H1 (cell line): Measurements from ENCODE around the gene UHRF1. TPM values are rescaled to one million over a fixed set of nuclear protein-coding genes. Genes with fewer than 3 reads are reported as not detected.

Experiments used
- CTCF ChIA-PET: fragments of 300-600 bp; sonication (Branson Sonifier 250); formaldehyde crosslinking; loops from one replicate; lab custom pipeline; 2021; ENCODE audit not compliant: partially characterized antibody; lab: Charles Lee
- POLR2A ChIA-PET: fragments of 300-600 bp; sonication (Branson Sonifier 250); formaldehyde crosslinking; loops from one replicate; lab custom pipeline; 2021; ENCODE audit warnings: inconsistent platforms; ENCODE audit not compliant: partially characterized antibody; lab: Charles Lee
- DNase-seq, 2 experiments: peaks; one replicate each; pipeline versions ENCODE4 v3.0.0 to v3.0.0-alpha.2; 2010 to 2022; ENCODE audit warnings: low spot score in 2 of 2, low read depth in 1 of 2, mixed read lengths in 1 of 2
- FAIRE-seq: peaks from 2 replicates; lab custom pipeline; 2011; peaks lifted over from hg19 to GRCh38; lab: Jason Lieb, UNC
- H2AFZ ChIP-seq: 2 replicates; pipeline ENCODE4 v1.8.1; 2012; ENCODE audit warnings: low read length, inconsistent platforms
- H2AK5ac ChIP-seq: 2 replicates; pipeline ENCODE4 v1.6.1; 2013; ENCODE audit warnings: low read depth, low read length
- H2BK120ac ChIP-seq: replicated peaks from 2 replicates; pipeline ENCODE3; 2013; ENCODE audit warnings: low read depth, low read length, inconsistent platforms
- H2BK12ac ChIP-seq: 2 replicates; pipeline ENCODE4 v1.6.1; 2013; ENCODE audit warnings: low read depth, low read length
- H2BK15ac ChIP-seq: 2 replicates; pipeline ENCODE4 v1.6.1; 2013; ENCODE audit warnings: low read length
- H2BK20ac ChIP-seq: 2 replicates; pipeline ENCODE4 v1.6.1; 2013; ENCODE audit warnings: low read length
- H2BK5ac ChIP-seq: 2 replicates; pipeline ENCODE4 v1.6.1; 2013; ENCODE audit warnings: low read depth, low read length
- H3K14ac ChIP-seq: 2 replicates; pipeline ENCODE4 v1.6.1; 2013; ENCODE audit warnings: inconsistent platforms; ENCODE audit not compliant: insufficient read length
- H3K18ac ChIP-seq: 2 replicates; pipeline ENCODE4 v1.6.1; 2013; ENCODE audit warnings: low read length; ENCODE audit errors: extremely low read depth
- H3K23ac ChIP-seq: 2 replicates; pipeline ENCODE4 v1.6.1; 2013; ENCODE audit warnings: inconsistent platforms; ENCODE audit not compliant: insufficient read length
- H3K23me2 ChIP-seq: 2 replicates; pipeline ENCODE4 v1.6.1; 2013; ENCODE audit warnings: low read depth, low read length
- H3K27ac ChIP-seq: 2 replicates; pipeline ENCODE4 v1.6.1; 2011; ENCODE audit warnings: low read depth, low read length, inconsistent platforms
- H3K27me3 ChIP-seq, 4 experiments: replicated peaks in 1 of 4; 1 replicate in 1 of 4; 2 replicates in 3 of 4; pipeline versions ENCODE4 v1.6.1 to v1.8.1; 2011 to 2013; ENCODE audit warnings: low read length in 3 of 4, mild to moderate bottlenecking in 3 of 4, inconsistent platforms in 2 of 4, mixed read lengths in 2 of 4, moderate library complexity in 1 of 4; ENCODE audit not compliant: control insufficient read depth in 3 of 4, insufficient read depth in 3 of 4; ENCODE audit errors: extremely low read depth in 1 of 4
- H3K36me3 ChIP-seq, 4 experiments: 2 replicates each; pipeline versions ENCODE4 v1.6.1 to v1.8.1; 2011 to 2013; ENCODE audit warnings: mild to moderate bottlenecking in 4 of 4, low read length in 3 of 4, moderate library complexity in 2 of 4, control low read depth in 1 of 4, inconsistent platforms in 1 of 4; ENCODE audit not compliant: insufficient read depth in 4 of 4, control insufficient read depth in 2 of 4
- H3K4ac ChIP-seq: replicated peaks from 2 replicates; pipeline ENCODE3; 2013; ENCODE audit warnings: low read length, low read depth, mixed read lengths, inconsistent platforms; ENCODE audit not compliant: insufficient read length
- H3K4me1 ChIP-seq, 4 experiments: replicated peaks in 1 of 4; 1 replicate in 1 of 4; 2 replicates in 3 of 4; pipeline versions ENCODE4 v1.6.1 to v1.8.1; 2011 to 2013; ENCODE audit warnings: low read length in 3 of 4, inconsistent platforms in 2 of 4, mixed read lengths in 1 of 4; ENCODE audit not compliant: insufficient read depth in 4 of 4, control insufficient read depth in 3 of 4
- H3K4me2 ChIP-seq, 2 experiments: 2 replicates each; pipeline versions ENCODE4 v1.6.1 to v1.8.1; 2011 to 2013; ENCODE audit warnings: low read depth in 2 of 2, low read length in 2 of 2, control low read depth in 1 of 2, inconsistent platforms in 1 of 2, mild to moderate bottlenecking in 1 of 2; ENCODE audit not compliant: insufficient read depth in 1 of 2
- H3K4me3 ChIP-seq, 4 experiments: fragments of 200-600, 300-600 bp in 1 of 4; sonication (generic), shearing (Covaris generic), sonication (Bioruptor Twin) in 1 of 4; 2 replicates each; pipeline versions ENCODE4 v1.5.1 to v1.8.1; 2011 to 2016; ENCODE audit warnings: low read length in 4 of 4, low read depth in 3 of 4, control low read depth in 2 of 4, inconsistent platforms in 2 of 4, mild to moderate bottlenecking in 2 of 4, mixed read lengths in 1 of 4, moderate library complexity in 1 of 4; ENCODE audit not compliant: insufficient read depth in 2 of 4; ENCODE audit errors: extremely low read depth in 1 of 4
- H3K56ac ChIP-seq: replicated peaks from 2 replicates; pipeline ENCODE3; 2013; ENCODE audit warnings: low read depth, mild to moderate bottlenecking, mixed read lengths, low read length, inconsistent platforms; ENCODE audit not compliant: insufficient read length
- H3K79me1 ChIP-seq: 2 replicates; pipeline ENCODE4 v1.6.1; 2013; ENCODE audit warnings: low read depth, low read length, control low read depth
- H3K79me2 ChIP-seq, 2 experiments: 2 replicates each; pipeline versions ENCODE4 v1.6.1 to v1.8.1; 2012 to 2013; ENCODE audit warnings: low read length in 2 of 2, mild to moderate bottlenecking in 2 of 2, inconsistent platforms in 1 of 2; ENCODE audit not compliant: insufficient read depth in 2 of 2, control insufficient read depth in 1 of 2
- H3K9ac ChIP-seq, 4 experiments: replicated peaks in 1 of 4; 1 replicate in 1 of 4; 2 replicates in 3 of 4; pipeline versions ENCODE4 v1.6.1 to v1.8.1; 2011 to 2013; ENCODE audit warnings: low read depth in 3 of 4, low read length in 3 of 4, control low read depth in 2 of 4, mild to moderate bottlenecking in 2 of 4, moderate library complexity in 2 of 4, inconsistent platforms in 1 of 4; ENCODE audit errors: extremely low read depth in 1 of 4
- H3K9me3 ChIP-seq, 2 experiments: 2 replicates each; pipeline versions ENCODE4 v1.6.1 to v1.8.1; 2012 to 2013; ENCODE audit warnings: mild to moderate bottlenecking in 2 of 2, moderate library complexity in 2 of 2, control low read depth in 1 of 2, inconsistent platforms in 1 of 2, low read depth in 1 of 2, low read length in 1 of 2, mixed read lengths in 1 of 2; ENCODE audit not compliant: insufficient read depth in 2 of 2
- H4K20me1 ChIP-seq, 2 experiments: replicated peaks in 1 of 2; 2 replicates each; pipeline versions ENCODE3 to v1.8.1; 2011 to 2013; ENCODE audit warnings: inconsistent platforms in 2 of 2, low read length in 2 of 2, mild to moderate bottlenecking in 1 of 2; ENCODE audit not compliant: insufficient read depth in 2 of 2, control insufficient read depth in 1 of 2
- H4K5ac ChIP-seq: 2 replicates; pipeline ENCODE4 v1.6.1; 2013; ENCODE audit warnings: low read length, low read depth, mixed read lengths, inconsistent platforms; ENCODE audit not compliant: insufficient read length
- H4K8ac ChIP-seq: 2 replicates; pipeline ENCODE4 v1.8.0; 2013; ENCODE audit warnings: mild to moderate bottlenecking, moderate library complexity, low read length, inconsistent platforms; ENCODE audit not compliant: insufficient read depth; ENCODE audit errors: extremely low read depth
- H4K91ac ChIP-seq: replicated peaks from 2 replicates; pipeline ENCODE3; 2013; ENCODE audit warnings: low read length, mixed read lengths, inconsistent platforms; ENCODE audit not compliant: insufficient read length
- CBX8 ChIP-seq: fragments of 300-800, 300-1000 bp; sonication (generic); IDR thresholded peaks from 2 replicates; pipeline ENCODE4 v1.7.1; 2016; ENCODE audit warnings: low read depth, low read length, borderline replicate concordance
- CHD2 ChIP-seq: IDR thresholded peaks from 2 replicates; pipeline ENCODE4 v1.6.1; 2012; ENCODE audit warnings: low read length, improper control_type of control experiment
- CTCF ChIP-seq, 3 experiments: IDR thresholded peaks; 1 replicate in 2 of 3; 2 replicates in 1 of 3; pipeline versions ENCODE4 v1.5.1 to v1.6.1; 2011; ENCODE audit warnings: low read length in 3 of 3, mild to moderate bottlenecking in 3 of 3, inconsistent platforms in 2 of 3, low read depth in 1 of 3, moderate library complexity in 1 of 3; ENCODE audit not compliant: insufficient read depth in 1 of 3; ENCODE audit errors: control extremely low read depth in 1 of 3
- POU5F1 ChIP-seq: IDR thresholded peaks from 2 replicates; pipeline ENCODE4 v1.6.1; 2011; ENCODE audit warnings: low read depth, mild to moderate bottlenecking, low read length, moderate library complexity
- RXRA ChIP-seq: IDR thresholded peaks from 2 replicates; pipeline ENCODE4 v1.6.1; 2011; ENCODE audit warnings: low read depth, mild to moderate bottlenecking, low read length, moderate library complexity; ENCODE audit not compliant: insufficient read depth
- TAF1 ChIP-seq: IDR thresholded peaks from 2 replicates; pipeline ENCODE4 v1.6.1; 2011; ENCODE audit warnings: mild to moderate bottlenecking, low read depth, low read length
- TAF7 ChIP-seq: optimal IDR thresholded peaks from 2 replicates; pipeline ENCODE3; 2011; ENCODE audit warnings: low read depth, mild to moderate bottlenecking, inconsistent platforms, low read length, moderate library complexity, borderline replicate concordance
- TBP ChIP-seq: IDR thresholded peaks from 2 replicates; pipeline ENCODE4 v1.6.1; 2011; ENCODE audit warnings: low read depth, low read length, improper control_type of control experiment
- WGBS, 2 experiments: shearing (Covaris generic) in 1 of 2; methylation state at CpG; one replicate each; pipeline versions ENCODE4 v1.1.6 to v1.1.7; 2013 to 2015; ENCODE audit warnings: low lambda C conversion rate in 2 of 2, mixed read lengths in 2 of 2, inconsistent platforms in 1 of 2, low coverage in 1 of 2, missing lambda C conversion rate in 1 of 2; ENCODE audit not compliant: insufficient replicate concordance in 2 of 2, insufficient coverage in 1 of 2, insufficient read length in 1 of 2; ENCODE audit errors: extremely low coverage in 1 of 2, missing lambda C conversion rate in 1 of 2; 5-methylcytosine and 5-hydroxymethylcytosine counted together
- polyA plus RNA-seq, 7 experiments: library from polyadenylated mRNA; depleted of rRNA in 3 of 7; stranded (reverse) in 5 of 7; unstranded in 2 of 7; fragments of >200 nt in 5 of 7; fragments of 200-250 nt in 2 of 7; gene quantifications; 1 replicate in 5 of 7; 2 replicates in 1 of 7; 4 replicates in 1 of 7; pipeline versions ENCODE4 v1.2.1 to v1.2.3, GENCODE V29; 2011 to 2013; ENCODE audit warnings: missing spikeins in 2 of 7, mixed read lengths in 2 of 7
- total RNA-seq: library from RNA; stranded (reverse); fragmentation: NEBNext Ultra II Directional; extraction: Animal tissue kit (Norgen Biotek cat#: 25700); gene quantifications from 2 replicates; pipeline ENCODE4 v1.2.1, GENCODE V29; 2021
- TF ChIP-seq, protein P1 (sequence below): IDR thresholded peaks from 2 replicates; pipeline ENCODE4 v1.6.1; 2012; ENCODE audit warnings: inconsistent platforms

UHRF1 gene
- total and polyA plus RNA-seq, 2 of the 8 experiments (the other 6 are each of a cell fraction or from before 2014, with no cell fraction given) = 14.7 to 65.8 TPM

DNA sequence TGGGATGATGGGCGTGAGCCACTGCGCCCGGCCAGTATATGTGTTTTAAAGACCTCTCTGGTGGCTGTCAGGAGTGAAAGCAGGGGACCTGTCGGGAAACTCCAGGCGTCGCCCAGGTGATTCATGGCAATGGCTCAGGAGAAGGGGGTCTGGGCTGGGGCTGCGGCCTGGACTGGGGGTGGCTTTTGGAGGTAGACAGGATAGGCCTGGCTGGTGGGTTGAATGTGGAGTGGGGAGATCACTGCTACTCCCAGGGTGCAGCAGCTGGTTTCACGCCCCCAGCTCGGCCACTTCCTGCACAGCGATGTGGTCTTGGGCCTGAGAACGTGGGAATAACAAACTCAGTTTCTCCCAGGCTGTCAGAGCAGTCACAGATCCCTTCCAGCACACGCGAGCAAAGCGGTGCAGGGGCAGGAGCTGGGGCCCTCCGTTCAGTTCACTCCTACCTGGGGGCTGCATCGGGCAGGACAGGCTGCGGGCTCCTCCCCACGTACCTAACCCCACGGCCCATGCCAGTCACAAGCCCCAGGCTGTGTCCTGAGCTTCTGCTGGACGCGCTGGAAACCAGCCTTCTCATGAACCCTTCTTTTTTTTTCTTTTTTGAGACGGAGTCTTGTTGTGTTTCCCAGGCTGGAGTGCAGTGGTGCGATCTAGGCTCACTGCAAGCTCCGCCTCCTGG, 78.5 kb downstream of the UHRF1 start:
- no peak overlapping the region for H2BK12ac ChIP-seq
- H2BK120ac ChIP-seq = no peak overlapping the region
- no peak overlapping the region for H3K4me2 ChIP-seq
- no peak overlapping the region for H2BK15ac ChIP-seq
- H3K4me3 ChIP-seq = no peak overlapping the region
- H3K27ac ChIP-seq = no peak overlapping the region
- no peak overlapping the region for H2AFZ ChIP-seq
- no peaks in the 10 kb centered on the region for H3K9me3 ChIP-seq
- CTCF ChIA-PET = interaction anchor here (0.6 to 4.6 kb wide), 11 partner anchors 9 to 59 kb away, joined by 3 to 32 read pairs (median 4); no protein-coding TSS in a partner anchor
- no peak overlapping the region; a peak in 1 of 7 replicates for H3K9ac ChIP-seq
- POLR2A ChIA-PET = interaction anchor here (0.6 to 2.4 kb wide), 6 partner anchors 12 to 48 kb away, joined by 3 to 6 read pairs (median 3); no protein-coding TSS in a partner anchor
- peaks cover 11% of the 10 kb centered on the region for H3K79me1 ChIP-seq
- no peaks in the 10 kb centered on the region for H3K27me3 ChIP-seq
- H3K4me1 ChIP-seq = peaks cover 0 to 7% (median 3%) of the 10 kb centered on the region in 4 experiments; a peak in 4 of 7 replicates
- H4K91ac ChIP-seq = no peak overlapping the region
- no peak overlapping the region for H3K18ac ChIP-seq
- no peak overlapping the region for H2AK5ac ChIP-seq
- H4K8ac ChIP-seq = no peak overlapping the region
- no peak overlapping the region for H2BK20ac ChIP-seq
- H4K20me1 ChIP-seq = peaks cover 19 to 25% of the 10 kb centered on the region in 2 experiments
- no peaks in the 10 kb centered on the region for H3K23me2 ChIP-seq
- H3K23ac ChIP-seq = no peak overlapping the region
- H3K4ac ChIP-seq = no peak overlapping the region
- H3K36me3 ChIP-seq = no peaks in the 10 kb centered on the region
- H3K56ac ChIP-seq = no peak overlapping the region
- peaks cover 0 to 77% of the 10 kb centered on the region in 2 experiments; a peak in 2 of 4 replicates for H3K79me2 ChIP-seq
- no peak overlapping the region for H2BK5ac ChIP-seq
- no peak overlapping the region for H3K14ac ChIP-seq
- FAIRE-seq = no peak
- no peak for DNase-seq
- WGBS, 2 experiments = 91% methylated on average over 21 of the region's 24 CpGs; no CpG with 5 or more reads in 1 of the 2 experiments
- H4K5ac ChIP-seq = no peak overlapping the region
- no peak for TF ChIP-seq CTCF (IDR thresholded peaks at IDR 0.05; ENCODE audit: control extremely low read depth in 1 of 3, insufficient read depth in 1 of 3, low read depth in 1 of 3, low read length in 3 of 3)
- no peak for TF ChIP-seq RXRA
- no peak for TF ChIP-seq TBP
- TF ChIP-seq CBX8 = no peak
- TF ChIP-seq POU5F1 = no peak
- no peak for TF ChIP-seq TAF7
- TF ChIP-seq, protein P1, sequence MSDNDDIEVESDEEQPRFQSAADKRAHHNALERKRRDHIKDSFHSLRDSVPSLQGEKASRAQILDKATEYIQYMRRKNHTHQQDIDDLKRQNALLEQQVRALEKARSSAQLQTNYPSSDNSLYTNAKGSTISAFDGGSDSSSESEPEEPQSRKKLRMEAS = no peak
- TF ChIP-seq CHD2 = no peak
- TF ChIP-seq TAF1 = no peak
